ENCODE results near the gene ANKRD7.

DNA sequence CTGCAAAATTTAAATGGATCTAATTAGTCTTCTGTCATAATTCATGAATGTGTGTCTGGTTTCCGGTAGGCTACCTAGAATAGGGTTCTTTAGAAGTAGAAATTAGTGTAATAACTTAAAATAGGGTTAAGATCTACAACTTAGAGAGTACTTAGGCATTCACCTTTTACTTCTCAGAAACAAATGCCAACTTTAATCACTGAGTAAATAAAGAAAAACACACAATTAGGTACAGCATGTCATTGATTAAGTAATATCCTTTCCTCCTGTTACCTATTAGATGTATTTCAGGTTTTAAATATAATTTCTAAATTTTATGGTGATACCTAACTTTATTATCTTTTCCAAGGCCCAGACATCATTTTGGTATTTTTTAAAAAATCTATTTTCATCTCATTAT lies 9.3 kb downstream of the ANKRD7 start:
- TF ChIP-seq, protein P1, sequence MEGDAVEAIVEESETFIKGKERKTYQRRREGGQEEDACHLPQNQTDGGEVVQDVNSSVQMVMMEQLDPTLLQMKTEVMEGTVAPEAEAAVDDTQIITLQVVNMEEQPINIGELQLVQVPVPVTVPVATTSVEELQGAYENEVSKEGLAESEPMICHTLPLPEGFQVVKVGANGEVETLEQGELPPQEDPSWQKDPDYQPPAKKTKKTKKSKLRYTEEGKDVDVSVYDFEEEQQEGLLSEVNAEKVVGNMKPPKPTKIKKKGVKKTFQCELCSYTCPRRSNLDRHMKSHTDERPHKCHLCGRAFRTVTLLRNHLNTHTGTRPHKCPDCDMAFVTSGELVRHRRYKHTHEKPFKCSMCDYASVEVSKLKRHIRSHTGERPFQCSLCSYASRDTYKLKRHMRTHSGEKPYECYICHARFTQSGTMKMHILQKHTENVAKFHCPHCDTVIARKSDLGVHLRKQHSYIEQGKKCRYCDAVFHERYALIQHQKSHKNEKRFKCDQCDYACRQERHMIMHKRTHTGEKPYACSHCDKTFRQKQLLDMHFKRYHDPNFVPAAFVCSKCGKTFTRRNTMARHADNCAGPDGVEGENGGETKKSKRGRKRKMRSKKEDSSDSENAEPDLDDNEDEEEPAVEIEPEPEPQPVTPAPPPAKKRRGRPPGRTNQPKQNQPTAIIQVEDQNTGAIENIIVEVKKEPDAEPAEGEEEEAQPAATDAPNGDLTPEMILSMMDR (IDR thresholded peaks at IDR 0.05): no peak
- TF ChIP-seq, protein P2, sequence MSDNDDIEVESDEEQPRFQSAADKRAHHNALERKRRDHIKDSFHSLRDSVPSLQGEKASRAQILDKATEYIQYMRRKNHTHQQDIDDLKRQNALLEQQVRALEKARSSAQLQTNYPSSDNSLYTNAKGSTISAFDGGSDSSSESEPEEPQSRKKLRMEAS (IDR thresholded peaks at IDR 0.05; ENCODE audit: low read depth): no peak
- no peak for TF ChIP-seq EP300 (IDR thresholded peaks at IDR 0.05; ENCODE audit: borderline replicate concordance in 1 of 2, low read depth in 1 of 2, low read length in 1 of 2)
- no peak for TF ChIP-seq TAF1 (IDR thresholded peaks at IDR 0.05; ENCODE audit: borderline replicate concordance, low read depth, low read length)
- no peak for TF ChIP-seq SIN3A (IDR thresholded peaks at IDR 0.05; ENCODE audit: borderline replicate concordance, low read depth, low read length)
